Uterus (tissue), 4 donors: ENCODE measurements around the gene SRCAP. TPM values are rescaled to one million over a fixed set of nuclear protein-coding genes. Genes with fewer than 3 reads are reported as not detected.

ENCODE experiments used
- DNase-seq, 2 donors: peaks; one replicate each; pipeline ENCODE4 v3.0.0-alpha.2; 2019 to 2020
- H3K27ac ChIP-seq, 2 donors: fragments of 200-600 bp; sonication (generic); 1 replicate in 1 of 2; 2 replicates in 1 of 2; pipeline ENCODE4 v1.5.1; 2016 to 2018
- H3K27me3 ChIP-seq, 2 donors: fragments of 200-600 bp; sonication (generic); one replicate each; pipeline ENCODE4 v1.5.1; 2018 to 2019; ENCODE audit warnings: control low read depth in 1 of 2
- H3K36me3 ChIP-seq, 2 donors: fragments of 200-600 bp; sonication (generic); one replicate each; pipeline ENCODE4 v1.5.1; 2019; ENCODE audit warnings: control low read depth in 1 of 2
- H3K4me1 ChIP-seq, 2 donors: fragments of 200-600 bp; sonication (generic); one replicate each; pipeline ENCODE4 v1.5.1; 2018 to 2019; ENCODE audit warnings: control low read depth in 1 of 2
- H3K4me3 ChIP-seq, 2 donors: fragments of 200-600 bp; sonication (generic); 1 replicate in 1 of 2; 2 replicates in 1 of 2; pipeline ENCODE4 v1.5.1; 2018 to 2019; ENCODE audit warnings: mild to moderate bottlenecking in 1 of 2
- H3K9me3 ChIP-seq, 2 donors: fragments of 200-600 bp; sonication (generic); one replicate each; pipeline ENCODE4 v1.5.1; 2019; ENCODE audit warnings: control low read depth in 1 of 2
- CTCF ChIP-seq, 4 experiments: fragments of 200-600 bp in 2 of 4; fragments of 450-650 bp in 2 of 4; sonication (generic) in 2 of 4; IDR thresholded peaks; one replicate each; pipeline ENCODE4 v1.5.1; 2016 to 2019; ENCODE audit warnings: antibody characterized with exemption in 4 of 4, mild to moderate bottlenecking in 2 of 4, moderate library complexity in 1 of 4
- POLR2A ChIP-seq, 2 donors: fragments of 450-650 bp; IDR thresholded peaks; one replicate each; pipeline ENCODE4 v1.6.1; 2016; ENCODE audit warnings: antibody characterized with exemption in 2 of 2, mild to moderate bottlenecking in 1 of 2, moderate library complexity in 1 of 2
- intact Hi-C: fragments of 100-400 bp; cut with DNase I; formaldehyde crosslinking; loops from one replicate; pipeline ENCODE4 v1.15.1; 2023; ENCODE audit warnings: low total_unique reads
- total RNA-seq, 4 donors: library from RNA; depleted of rRNA in 3 of 4; stranded (reverse); fragments of >200 nt in 3 of 4; gene quantifications; one replicate each; pipeline versions ENCODE4 v1.1.0 to v1.2.4, GENCODE V29; 2014 to 2023
- donor health status: DM: yes; HTN: yes; CAD: no.

The SRCAP gene
- total RNA-seq, 4 donors from 2014 or later = 5.6 to 80.7 (median 26.0) TPM

- intact Hi-C loops = no loop called here
- TF ChIP-seq POLR2A (IDR thresholded peaks at IDR 0.05) (no peak), CTCF (IDR thresholded peaks at IDR 0.05) (no peak)
- Histone ChIP-seq H3K36me3 (no peaks in the 10 kb centered on the region), H3K4me1 (no peaks in the 10 kb centered on the region), H3K9me3 (no peaks in the 10 kb centered on the region), H3K27me3 (no peaks in the 10 kb centered on the region), H3K27ac (no peak overlapping the region), H3K4me3 (no peak overlapping the region)
- DNase-seq = no peak
These were observed 29.7 kb upstream of the SRCAP start for GRCh38 chr16:30669026-30669902.

DNA sequence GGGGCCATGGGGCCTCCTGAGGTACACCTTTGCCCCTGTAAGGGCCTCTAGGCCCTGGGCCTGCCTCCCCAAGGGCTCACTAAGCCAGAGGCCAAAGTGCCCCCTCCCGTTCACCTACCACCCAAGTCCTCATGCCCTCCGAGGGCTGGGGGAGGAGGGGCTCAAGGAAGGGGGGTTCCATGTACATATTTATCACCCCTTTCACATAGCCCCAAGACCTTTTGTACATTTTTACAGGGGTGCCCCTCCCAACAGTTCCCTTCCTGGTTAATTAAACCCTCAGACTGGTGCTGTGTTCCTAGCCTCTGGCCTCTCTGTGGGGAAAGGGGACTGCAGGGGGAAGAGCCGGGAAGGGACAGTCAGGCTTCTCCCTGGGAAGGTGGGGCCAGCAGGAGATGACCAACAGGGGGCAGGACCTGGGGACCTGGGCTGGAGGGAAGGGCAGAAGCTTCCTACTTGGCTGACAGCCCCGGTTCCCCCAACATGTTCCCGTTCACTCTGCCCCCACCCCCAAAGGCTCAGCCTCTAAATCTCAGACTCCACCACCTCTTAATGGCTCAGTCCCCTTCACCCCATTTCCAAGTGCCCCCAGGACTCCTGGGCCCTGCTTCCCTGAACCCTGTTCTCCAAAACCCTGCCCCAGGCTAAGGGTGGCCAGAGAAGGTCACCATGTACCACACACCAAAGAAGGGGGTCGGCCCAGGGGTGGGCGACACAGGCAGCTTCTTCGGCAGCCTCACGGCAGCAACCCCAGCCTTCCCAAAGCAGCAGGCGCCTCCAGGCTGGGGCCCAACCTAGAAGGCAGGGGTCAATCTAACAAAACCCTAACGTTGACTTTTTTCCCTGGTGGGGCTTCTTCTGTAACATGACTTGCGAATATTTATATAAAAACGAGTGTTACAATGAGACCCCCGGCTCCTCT is 28.8 kb upstream of the SRCAP start:
- Histone ChIP-seq H3K36me3 (no peaks in the 10 kb centered on the region), H3K4me1 (no peaks in the 10 kb centered on the region), H3K27me3 (no peaks in the 10 kb centered on the region), H3K4me3 (no peak overlapping the region), H3K27ac (no peak overlapping the region), H3K9me3 (no peaks in the 10 kb centered on the region)
- DNase-seq = no peak
- intact Hi-C loops = no loop called here
- no peak for TF ChIP-seq CTCF (IDR thresholded peaks at IDR 0.05)
- no peak for TF ChIP-seq POLR2A (IDR thresholded peaks at IDR 0.05)

GRCh38 chr16:30675143-30675542 is 23.8 kb upstream of the SRCAP start:
- Histone ChIP-seq H3K27ac (no peak overlapping the region), H3K9me3 (no peaks in the 10 kb centered on the region), H3K27me3 (no peaks in the 10 kb centered on the region), H3K36me3 (no peaks in the 10 kb centered on the region), H3K4me3 (no peak overlapping the region), H3K4me1 (no peaks in the 10 kb centered on the region)
- intact Hi-C loops = no loop called here
- no peak for DNase-seq
- TF ChIP-seq CTCF (IDR thresholded peaks at IDR 0.05) = no peak
- TF ChIP-seq POLR2A (IDR thresholded peaks at IDR 0.05) = no peak

- H3K27me3 ChIP-seq = no peaks in the 10 kb centered on the region
- H3K4me3 ChIP-seq = no peak overlapping the region
- H3K9me3 ChIP-seq = no peaks in the 10 kb centered on the region
- H3K36me3 ChIP-seq = no peaks in the 10 kb centered on the region
- H3K4me1 ChIP-seq = no peaks in the 10 kb centered on the region
- DNase-seq = no peak
- TF ChIP-seq CTCF (IDR thresholded peaks at IDR 0.05) (no peak), POLR2A (IDR thresholded peaks at IDR 0.05) (no peak)
- intact Hi-C loops = no loop called here
- no peak overlapping the region for H3K27ac ChIP-seq
These were observed 20.9 kb upstream of the SRCAP start for GRCh38 chr16:30677931-30678585.
